Gastrocnemius medialis (tissue), 4 donors: ENCODE data around the gene COA1. TPM values are rescaled to one million over a fixed set of nuclear protein-coding genes. Genes with fewer than 3 reads are reported as not detected.

ENCODE experiments used
- ATAC-seq, 2 donors: fragments of 150-250 bp; one replicate each; pipeline ENCODE4 v1.9.1; 2016
- DNase-seq, 2 donors: peaks; one replicate each; pipeline ENCODE4 v3.0.0-alpha.2; 2019
- H3K27ac ChIP-seq, 4 donors: fragments of 200-600 bp; sonication (generic); 1 replicate in 1 of 4; 2 replicates in 3 of 4; pipeline ENCODE4 v1.5.1; 2016 to 2018; ENCODE audit warnings: mild to moderate bottlenecking in 2 of 4, moderate library complexity in 1 of 4
- H3K27me3 ChIP-seq, 3 donors: fragments of 200-600 bp; sonication (generic) in 2 of 3; 1 replicate in 1 of 3; 2 replicates in 2 of 3; pipeline versions ENCODE4 v1.5.1 to v1.6.0; 2016 to 2019; ENCODE audit warnings: mild to moderate bottlenecking in 1 of 3, moderate library complexity in 1 of 3
- H3K36me3 ChIP-seq, 2 donors: fragments of 200-600 bp; sonication (generic) in 1 of 2; one replicate each; pipeline ENCODE4 v1.5.1; 2017 to 2018
- H3K4me1 ChIP-seq, 2 donors: fragments of 200-600 bp; sonication (generic) in 1 of 2; one replicate each; pipeline ENCODE4 v1.5.1; 2016 to 2017; ENCODE audit warnings: mild to moderate bottlenecking in 2 of 2
- H3K4me3 ChIP-seq, 4 donors: fragments of 200-600 bp; sonication (generic) in 3 of 4; 1 replicate in 1 of 4; 2 replicates in 3 of 4; pipeline ENCODE4 v1.5.1; 2016 to 2019; ENCODE audit warnings: mild to moderate bottlenecking in 2 of 4
- H3K9me3 ChIP-seq, 3 donors: fragments of 200-600 bp; sonication (generic) in 2 of 3; 1 replicate in 1 of 3; 2 replicates in 2 of 3; pipeline ENCODE4 v1.5.1; 2016 to 2019
- CTCF ChIP-seq, 5 experiments: fragments of 450-650 bp in 3 of 5; fragments of 200-600 bp in 2 of 5; sonication (generic) in 2 of 5; IDR thresholded peaks in 4 of 5; conservative IDR thresholded peaks in 1 of 5; 1 replicate in 4 of 5; 2 replicates in 1 of 5; pipeline ENCODE4 v1.5.1; 2016 to 2019; ENCODE audit warnings: antibody characterized with exemption in 5 of 5, mild to moderate bottlenecking in 3 of 5, moderate library complexity in 3 of 5
- POLR2A ChIP-seq, 2 donors: fragments of 450-650 bp; IDR thresholded peaks; one replicate each; pipeline ENCODE4 v1.6.1; 2017; ENCODE audit warnings: antibody characterized with exemption in 2 of 2, mild to moderate bottlenecking in 2 of 2, moderate library complexity in 2 of 2
- in situ Hi-C, 4 donors: fragments of 200-750 bp; cut with MboI; loops; one replicate each; pipeline versions ENCODE4 v1.15.0 to v1.8.0; 2017; ENCODE audit warnings: low sequenced_read_pairs in 4 of 4
- intact Hi-C: fragments of 100-400 bp; cut with DNase I; formaldehyde crosslinking; loops from one replicate; pipeline ENCODE4 v1.15.1; 2023; ENCODE audit warnings: low total_unique reads
- total RNA-seq, 4 donors: library from RNA; depleted of rRNA; stranded (reverse); fragments of >200 nt; gene quantifications; one replicate each; pipeline versions ENCODE4 v1.1.0 to v1.2.3, GENCODE V29; 2016

The COA1 gene
- total RNA-seq, 4 donors from 2014 or later, result 34.9 to 55.2 (median 49.3) TPM

DNA sequence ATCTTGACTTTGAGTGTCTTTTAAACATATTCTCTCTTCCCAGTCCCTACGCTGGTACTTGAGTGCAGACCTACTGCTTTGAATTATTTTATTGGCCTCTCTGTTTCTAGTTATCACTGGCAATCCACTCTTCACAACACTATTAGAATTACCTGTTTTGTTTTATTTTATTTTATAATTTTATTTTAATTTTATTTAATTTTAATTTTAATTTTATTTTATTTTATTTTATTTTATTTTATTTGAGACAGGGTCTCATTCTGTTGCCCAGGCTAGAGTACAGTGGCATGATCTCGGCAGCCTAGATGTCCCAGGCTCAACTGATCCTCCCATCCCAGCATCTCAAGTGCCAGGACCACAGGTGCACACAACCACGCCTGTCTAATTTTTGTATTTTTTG lies 139.6 kb downstream of the COA1 start:
- in situ Hi-C loops, result loop anchor here (10.0 to 25.0 kb wide), 3 partner anchors 105 to 248 kb away; no protein-coding TSS in a partner anchor
- Histone ChIP-seq H3K4me1 (peaks cover 5 to 16% of the 10 kb centered on the region in 2 donors), H3K27me3 (no peaks in the 10 kb centered on the region), H3K36me3 (no peaks in the 10 kb centered on the region), H3K27ac (no peak overlapping the region), H3K4me3 (no peak overlapping the region), H3K9me3 (no peaks in the 10 kb centered on the region)
- TF ChIP-seq CTCF (IDR thresholded peaks at IDR 0.05 in 4 of 5, conservative IDR thresholded peaks at IDR 0.05 in 1 of 5) (no peak), POLR2A (IDR thresholded peaks at IDR 0.05) (no peak)
- DNase-seq (no peak), ATAC-seq (no peak)
- intact Hi-C loops, result loop anchor here (10.0 kb wide), 1 partner anchor 655 kb away; the partner anchor contains the start of genes MRPL32 and PSMA2

Other genes starting within 250 kb of the COA1 start
- 10 to 100 TPM; 19.7 to 22.3 (median 21.4) TPM for gene STK17A, start 146.4 kb downstream of the COA1 start, total RNA-seq
- 10 to 100 TPM; 26.7 to 45.9 (median 29.3) TPM for gene BLVRA, start 29.2 kb upstream of the COA1 start, total RNA-seq
- gene MRPS24, start 140.0 kb upstream of the COA1 start, total RNA-seq, result 100 to 1,000 TPM; 173 to 294 (median 255) TPM
- 10 to 100 TPM; 29.0 to 47.7 (median 38.3) TPM for gene URGCP, start 177.1 kb upstream of the COA1 start, total RNA-seq
- gene UBE2D4, start 196.9 kb upstream of the COA1 start, total RNA-seq, result 100 to 1,000 TPM in 2 of 4 donors, 10 to 100 TPM in 2; 71.0 to 116 (median 105) TPM